ENCODE results near the gene EXOC4. TPM values are rescaled to one million over a fixed set of nuclear protein-coding genes. Genes with fewer than 3 reads are reported as not detected.

EXOC4 gene
- total and polyA plus RNA-seq, 2 donors (not counting 1 experiment from before 2014, with no cell fraction given) = 79.6 to 158 TPM

DNA sequence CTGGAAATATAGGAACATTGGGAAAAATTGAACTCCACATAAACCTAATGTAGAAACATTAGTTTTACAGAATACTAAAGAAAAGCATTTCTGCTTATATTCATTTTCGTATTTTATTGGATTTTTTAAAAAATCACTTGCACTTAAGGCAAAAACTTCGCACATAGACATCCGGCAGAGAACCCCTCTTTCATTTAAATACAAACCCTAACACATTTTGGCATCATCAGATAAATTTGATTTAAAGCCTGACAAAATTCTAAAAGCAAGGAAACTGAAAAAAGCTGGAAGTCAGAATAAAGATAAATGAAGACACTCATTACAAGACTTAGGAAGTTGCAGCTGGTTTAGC, 396 bp upstream of the EXOC4 start:
- Histone ChIP-seq H3K9ac (ENCODE audit: insufficient read depth, low read length) (no peak overlapping the region), H3K27ac (ENCODE audit: insufficient read depth, low read length) (no peak overlapping the region), H4K20me1 (ENCODE audit: control insufficient read depth, extremely low read depth, insufficient read depth, low read length) (no peaks in the 10 kb centered on the region), H3K4me1 (ENCODE audit: control insufficient read depth, extremely low read depth, insufficient read depth, low read length) (no peaks in the 10 kb centered on the region), H3K27me3 (ENCODE audit: control insufficient read depth, insufficient read depth, low read length) (no peaks in the 10 kb centered on the region), H3K36me3 (ENCODE audit: control insufficient read depth, insufficient read depth, low read length) (no peaks in the 10 kb centered on the region), H2AFZ (ENCODE audit: low read length) (no peak overlapping the region), H3K4me2 (ENCODE audit: extremely low read depth, insufficient read depth, low read length) (no peak overlapping the region), H3K9me3 (ENCODE audit: control insufficient read depth, insufficient read depth, low read depth, low read length) (no peaks in the 10 kb centered on the region), H3K4me3 (replicated peaks in 1 of 4; ENCODE audit: control extremely low read depth in 1 of 4, insufficient read depth in 1 of 4, low read depth in 3 of 4, low read length in 4 of 4) (peak overlapping the region in 1 of 4 experiments; percentile 25), H3K79me2 (ENCODE audit: control insufficient read depth, insufficient read depth, low read length) (peaks cover 23% of the 10 kb centered on the region)
- TF ChIP-seq EZH2 (IDR thresholded peaks at IDR 0.05; ENCODE audit: low read length, missing control alignments) = no peak
- TF ChIP-seq, protein P1, sequence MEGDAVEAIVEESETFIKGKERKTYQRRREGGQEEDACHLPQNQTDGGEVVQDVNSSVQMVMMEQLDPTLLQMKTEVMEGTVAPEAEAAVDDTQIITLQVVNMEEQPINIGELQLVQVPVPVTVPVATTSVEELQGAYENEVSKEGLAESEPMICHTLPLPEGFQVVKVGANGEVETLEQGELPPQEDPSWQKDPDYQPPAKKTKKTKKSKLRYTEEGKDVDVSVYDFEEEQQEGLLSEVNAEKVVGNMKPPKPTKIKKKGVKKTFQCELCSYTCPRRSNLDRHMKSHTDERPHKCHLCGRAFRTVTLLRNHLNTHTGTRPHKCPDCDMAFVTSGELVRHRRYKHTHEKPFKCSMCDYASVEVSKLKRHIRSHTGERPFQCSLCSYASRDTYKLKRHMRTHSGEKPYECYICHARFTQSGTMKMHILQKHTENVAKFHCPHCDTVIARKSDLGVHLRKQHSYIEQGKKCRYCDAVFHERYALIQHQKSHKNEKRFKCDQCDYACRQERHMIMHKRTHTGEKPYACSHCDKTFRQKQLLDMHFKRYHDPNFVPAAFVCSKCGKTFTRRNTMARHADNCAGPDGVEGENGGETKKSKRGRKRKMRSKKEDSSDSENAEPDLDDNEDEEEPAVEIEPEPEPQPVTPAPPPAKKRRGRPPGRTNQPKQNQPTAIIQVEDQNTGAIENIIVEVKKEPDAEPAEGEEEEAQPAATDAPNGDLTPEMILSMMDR (conservative IDR thresholded peaks at IDR 0.05 in 1 of 2, IDR thresholded peaks at IDR 0.05 in 1 of 2; ENCODE audit: low read depth in 1 of 2, low read length in 2 of 2) = no peak
- DNase-seq (ENCODE audit: low read depth in 2 of 2) = no peak

DNA sequence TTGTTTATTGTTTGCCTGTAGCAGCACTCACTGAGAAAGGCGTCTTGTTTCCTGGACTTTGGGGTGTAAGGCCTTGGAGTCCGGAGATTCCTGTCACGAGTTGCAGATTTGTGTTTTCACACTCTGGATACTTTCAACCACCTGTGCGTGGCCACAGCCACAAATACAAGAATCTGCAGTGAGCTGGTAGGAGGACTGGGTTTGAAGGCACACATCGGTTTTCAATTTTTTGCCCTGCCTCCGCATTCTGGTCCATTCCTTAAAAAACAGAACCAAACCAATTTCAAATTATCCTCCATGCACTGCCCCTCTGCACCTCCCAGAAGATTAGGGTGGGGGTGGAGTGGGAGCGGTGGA, 619 bp downstream of the EXOC4 start:
- Histone ChIP-seq H3K4me3 (replicated peaks in 1 of 4; ENCODE audit: control extremely low read depth in 1 of 4, insufficient read depth in 1 of 4, low read depth in 3 of 4, low read length in 4 of 4) (peak overlapping the region; percentile 73 to 92 (median 80)), H2AFZ (ENCODE audit: low read length) (peak overlapping the region; percentile 43), H3K4me1 (ENCODE audit: control insufficient read depth, extremely low read depth, insufficient read depth, low read length) (no peaks in the 10 kb centered on the region), H3K36me3 (ENCODE audit: control insufficient read depth, insufficient read depth, low read length) (no peaks in the 10 kb centered on the region), H3K9ac (ENCODE audit: insufficient read depth, low read length) (peak overlapping the region; percentile 46), H3K9me3 (ENCODE audit: control insufficient read depth, insufficient read depth, low read depth, low read length) (no peaks in the 10 kb centered on the region), H3K4me2 (ENCODE audit: extremely low read depth, insufficient read depth, low read length) (peak overlapping the region; percentile 83), H3K79me2 (ENCODE audit: control insufficient read depth, insufficient read depth, low read length) (peaks cover 29% of the 10 kb centered on the region), H3K27me3 (ENCODE audit: control insufficient read depth, insufficient read depth, low read length) (no peaks in the 10 kb centered on the region), H4K20me1 (ENCODE audit: control insufficient read depth, extremely low read depth, insufficient read depth, low read length) (no peaks in the 10 kb centered on the region), H3K27ac (ENCODE audit: insufficient read depth, low read length) (peak overlapping the region; percentile 69)
- DNase-seq (ENCODE audit: low read depth in 2 of 2) = peak; percentile 14 to 15
- no peak for TF ChIP-seq EZH2 (IDR thresholded peaks at IDR 0.05; ENCODE audit: low read length, missing control alignments)
- TF ChIP-seq, protein P1 (conservative IDR thresholded peaks at IDR 0.05 in 1 of 2, IDR thresholded peaks at IDR 0.05 in 1 of 2; ENCODE audit: low read depth in 1 of 2, low read length in 2 of 2) = no peak

DNA sequence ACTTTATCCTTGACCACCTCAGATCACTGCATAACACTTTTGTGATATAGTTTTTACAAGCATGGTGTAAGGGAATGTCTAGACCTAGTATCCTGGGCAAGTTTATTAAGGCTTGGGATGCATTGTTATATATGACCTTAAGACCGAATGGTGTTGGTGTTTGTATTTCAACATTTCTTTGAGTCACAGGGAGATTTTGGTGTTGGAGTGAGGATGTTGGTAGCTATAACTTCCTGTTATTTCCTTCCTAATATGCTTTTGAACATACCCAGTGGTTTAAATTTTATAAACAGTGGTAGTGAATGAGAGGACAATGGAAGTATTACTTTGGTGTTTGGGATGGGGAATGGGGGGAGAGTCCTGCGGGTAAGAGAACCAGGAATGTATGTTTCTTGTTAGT, 2.6 kb downstream of the EXOC4 start:
- Histone ChIP-seq H3K79me2 (ENCODE audit: control insufficient read depth, insufficient read depth, low read length) (peaks cover 29% of the 10 kb centered on the region), H3K4me2 (ENCODE audit: extremely low read depth, insufficient read depth, low read length) (no peak overlapping the region), H3K4me1 (ENCODE audit: control insufficient read depth, extremely low read depth, insufficient read depth, low read length) (no peaks in the 10 kb centered on the region), H3K27ac (ENCODE audit: insufficient read depth, low read length) (no peak overlapping the region), H2AFZ (ENCODE audit: low read length) (no peak overlapping the region), H3K9ac (ENCODE audit: insufficient read depth, low read length) (no peak overlapping the region), H3K9me3 (ENCODE audit: control insufficient read depth, insufficient read depth, low read depth, low read length) (no peaks in the 10 kb centered on the region), H3K36me3 (ENCODE audit: control insufficient read depth, insufficient read depth, low read length) (no peaks in the 10 kb centered on the region), H3K27me3 (ENCODE audit: control insufficient read depth, insufficient read depth, low read length) (no peaks in the 10 kb centered on the region), H4K20me1 (ENCODE audit: control insufficient read depth, extremely low read depth, insufficient read depth, low read length) (no peaks in the 10 kb centered on the region), H3K4me3 (replicated peaks in 1 of 4; ENCODE audit: control extremely low read depth in 1 of 4, insufficient read depth in 1 of 4, low read depth in 3 of 4, low read length in 4 of 4) (no peak overlapping the region)
- TF ChIP-seq, protein P1 (conservative IDR thresholded peaks at IDR 0.05 in 1 of 2, IDR thresholded peaks at IDR 0.05 in 1 of 2; ENCODE audit: low read depth in 1 of 2, low read length in 2 of 2) = no peak
- no peak for TF ChIP-seq EZH2 (IDR thresholded peaks at IDR 0.05; ENCODE audit: low read length, missing control alignments)
- DNase-seq (ENCODE audit: low read depth in 2 of 2) = peak in 1 of 2 donors; percentile 40

Measured in fibroblast of lung (primary cell).